Adrenal gland (tissue), 5 donors: Measurements from ENCODE around the gene ADK.

ENCODE experiments used
- CTCF ChIP-seq, 6 experiments: fragments of 450-650 bp in 4 of 6; fragments of 200-600 bp in 2 of 6; sonication (generic) in 1 of 6; IDR thresholded peaks; 1 replicate in 5 of 6; 2 replicates in 1 of 6; pipeline versions ENCODE4 v1.5.1 to v1.8.0; 2016 to 2021; ENCODE audit warnings: antibody characterized with exemption in 6 of 6, mild to moderate bottlenecking in 2 of 6, moderate library complexity in 1 of 6
- POLR2A ChIP-seq, 2 donors: fragments of 450-650 bp; IDR thresholded peaks; one replicate each; pipeline ENCODE4 v1.6.1; 2017; ENCODE audit warnings: antibody characterized with exemption in 2 of 2, mild to moderate bottlenecking in 2 of 2, moderate library complexity in 1 of 2
- donor health status: DM: no; HTN: no; CAD: no.

- TF ChIP-seq POLR2A (IDR thresholded peaks at IDR 0.05) (no peak), CTCF (IDR thresholded peaks at IDR 0.05) (no peak)
Observed at GRCh38 chr10:74544106-74544505, 393.1 kb downstream of the ADK start.
